Natural killer cell (primary cell): ENCODE results near the gene IKBKE. TPM values are rescaled to one million over a fixed set of nuclear protein-coding genes. Genes with fewer than 3 reads are reported as not detected.

ENCODE experiments used
- ATAC-seq, 3 donors: fragments of 150-1000 bp in 2 of 3; fragments of 200-7000 bp in 1 of 3; cut with Tn5 transposase; 1 replicate in 1 of 3; 2 replicates in 2 of 3; pipeline ENCODE4 v1.10.0; 2021; ENCODE audit warnings: mild to moderate bottlenecking in 2 of 3, moderate library complexity in 2 of 3
- DNase-seq, 2 donors: peaks; one replicate each; pipeline versions ENCODE4 v3.0.0 to v3.0.0-alpha.2; 2013 to 2021; ENCODE audit warnings: mixed read lengths in 1 of 2
- H3K27ac ChIP-seq: one replicate; pipeline ENCODE4 v1.5.1; 2013; ENCODE audit warnings: mild to moderate bottlenecking, low read length
- H3K27me3 ChIP-seq: one replicate; pipeline ENCODE4 v1.6.1; 2013; ENCODE audit warnings: low read length; ENCODE audit not compliant: control insufficient read depth, insufficient read depth
- H3K36me3 ChIP-seq: one replicate; pipeline ENCODE4 v1.6.1; 2013; ENCODE audit warnings: low read length; ENCODE audit not compliant: control insufficient read depth, insufficient read depth
- H3K4me1 ChIP-seq: one replicate; pipeline ENCODE4 v1.6.1; 2013; ENCODE audit warnings: low read length; ENCODE audit not compliant: control insufficient read depth, insufficient read depth
- H3K4me3 ChIP-seq: one replicate; pipeline ENCODE4 v1.5.1; 2013; ENCODE audit warnings: low read length
- H3K9me3 ChIP-seq: one replicate; pipeline ENCODE4 v1.6.1; 2013; ENCODE audit warnings: low read length; ENCODE audit not compliant: control insufficient read depth, insufficient read depth
- H3K27ac Mint-ChIP-seq, 2 donors: one replicate each; pipeline ENCODE4 v1.8.0; 2022; ENCODE audit warnings: mild to moderate bottlenecking in 2 of 2, mixed read lengths in 2 of 2, moderate library complexity in 1 of 2
- H3K27me3 Mint-ChIP-seq, 2 donors: one replicate each; pipeline ENCODE4 v1.8.0; 2022; ENCODE audit warnings: low read depth in 2 of 2, mixed read lengths in 2 of 2
- H3K36me3 Mint-ChIP-seq: one replicate; pipeline ENCODE4 v1.8.0; 2022; ENCODE audit warnings: mixed read lengths
- H3K4me1 Mint-ChIP-seq, 2 donors: one replicate each; pipeline ENCODE4 v1.8.0; 2022; ENCODE audit warnings: mixed read lengths in 2 of 2
- H3K4me3 Mint-ChIP-seq: one replicate; pipeline ENCODE4 v1.8.0; 2022; ENCODE audit warnings: mild to moderate bottlenecking, moderate library complexity, mixed read lengths
- H3K9me3 Mint-ChIP-seq, 2 donors: one replicate each; pipeline ENCODE4 v1.8.0; 2022; ENCODE audit warnings: mixed read lengths in 2 of 2
- WGBS: methylation state at CpG from one replicate; pipeline ENCODE4 v1.1.7; 2013; ENCODE audit warnings: missing lambda C conversion rate; ENCODE audit not compliant: insufficient coverage; 5-methylcytosine and 5-hydroxymethylcytosine counted together
- intact Hi-C: fragments of 100-400 bp; cut with micrococcal nuclease; formaldehyde crosslinking; loops from one replicate; pipeline ENCODE4 v1.14.2; 2022
- total RNA-seq, 4 donors: library from RNA; stranded (reverse); fragments of 120-200 nt in 1 of 4; gene quantifications; one replicate each; pipeline versions ENCODE4 v1.2.3 to v1.2.4, GENCODE V29; 2013 to 2022
- TF ChIP-seq, protein P1 (sequence below): fragments of 200-600 bp; IDR thresholded peaks from one replicate; pipeline ENCODE4 v1.8.0; 2022; ENCODE audit warnings: antibody characterized with exemption

Gene IKBKE
- total RNA-seq, result 10 to 100 TPM; 31.6 to 34.6 (median 32.2) TPM
- 27.7 TPM for total RNA-seq (2013)

DNA sequence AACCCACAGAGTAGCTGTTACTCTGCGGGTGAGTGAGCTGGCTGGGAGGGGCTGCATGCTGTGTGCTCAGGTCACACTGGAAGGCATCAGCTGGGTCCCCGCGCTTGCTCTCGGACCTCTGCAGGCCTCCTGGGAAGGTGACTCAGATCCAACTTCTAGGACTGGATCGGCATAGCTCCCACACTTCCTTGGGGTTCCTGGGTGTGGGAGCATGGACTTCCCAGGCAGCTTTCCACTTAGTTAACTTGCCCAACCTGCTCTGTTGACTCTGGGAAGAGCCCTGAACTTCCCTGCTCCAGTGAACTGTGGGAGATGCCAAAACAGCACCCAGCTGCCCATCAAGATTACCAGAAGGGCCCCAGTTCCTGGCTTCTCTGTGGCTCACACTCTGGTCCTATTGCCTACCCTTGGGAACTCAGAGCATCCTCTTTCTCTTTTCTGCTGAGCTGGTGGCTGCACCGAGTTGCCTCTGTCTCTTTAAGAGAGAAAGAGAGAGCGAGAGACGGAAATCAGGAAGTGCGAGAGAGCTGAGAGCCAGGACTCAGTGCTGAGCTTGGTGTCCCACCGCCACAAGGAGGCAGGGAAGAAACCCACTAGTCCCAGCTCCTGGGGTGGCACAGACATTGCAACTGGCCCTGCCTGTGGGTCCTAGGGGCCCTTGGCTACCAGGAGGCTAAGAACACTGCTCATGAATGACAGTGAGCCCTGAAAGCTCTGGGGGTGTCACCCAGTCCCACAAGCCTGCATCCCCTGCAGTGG, at the start of gene IKBKE:
Gene IKBKE, plus strand, starts transcription at position 544 of the 759 bp plus-strand sequence. CDS start 2,752 bp downstream, outside the sequence.
- H3K4me3 Mint-ChIP-seq, result peak within 1 kb of the TSS; percentile 95
- WGBS, result 32% methylated on average over 10 of the region's 10 CpGs

DNA sequence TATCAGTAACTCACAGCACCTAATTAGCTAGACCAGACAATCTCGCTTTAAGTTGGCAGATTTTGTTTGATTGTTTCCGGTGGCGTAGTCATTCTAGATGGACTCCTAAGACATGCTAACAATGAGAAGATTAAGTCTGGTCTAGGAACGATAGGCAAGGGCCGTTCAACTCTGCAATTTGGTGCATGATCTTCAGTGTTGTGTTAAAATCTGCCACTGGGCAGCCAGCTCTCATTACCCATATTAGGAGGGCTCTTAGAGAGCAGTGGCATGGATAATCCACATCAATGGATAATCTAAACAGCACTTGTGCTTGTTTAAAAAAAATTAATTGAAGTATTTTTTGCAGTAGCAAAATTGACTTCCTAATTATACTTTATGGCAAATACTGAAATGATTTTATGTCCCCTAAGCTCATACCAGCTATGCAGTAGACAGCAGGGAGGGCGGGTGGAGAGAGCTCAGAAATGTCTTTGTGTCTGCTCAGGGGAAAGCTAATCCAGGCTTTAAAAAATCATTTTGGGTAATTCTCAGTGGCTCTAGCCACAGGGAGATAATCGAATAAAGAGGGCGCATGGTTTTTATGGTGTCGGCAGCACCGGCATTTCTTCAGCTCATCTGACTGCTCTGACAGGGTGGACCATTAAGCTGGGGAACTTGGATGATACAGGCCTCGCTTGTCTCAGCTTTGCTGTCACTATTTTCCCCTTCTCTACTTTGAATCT, 48.5 kb upstream of the IKBKE start:
- H3K27me3 Mint-ChIP-seq, result no peaks in the 10 kb centered on the region
- intact Hi-C loops, result no loop called here
- WGBS, result 96% methylated on average over 11 of the region's 11 CpGs
- H3K4me1 Mint-ChIP-seq, result no peaks in the 10 kb centered on the region
- H3K4me3 ChIP-seq, result no peak overlapping the region
- H3K36me3 ChIP-seq, result peaks cover 16% of the 10 kb centered on the region
- no peak overlapping the region for H3K27ac Mint-ChIP-seq
- no peak overlapping the region for H3K4me3 Mint-ChIP-seq
- DNase-seq, result no peak
- H3K36me3 Mint-ChIP-seq, result peaks cover 6% of the 10 kb centered on the region
- ATAC-seq, result no peak
- no peaks in the 10 kb centered on the region for H3K4me1 ChIP-seq
- TF ChIP-seq, protein P1, sequence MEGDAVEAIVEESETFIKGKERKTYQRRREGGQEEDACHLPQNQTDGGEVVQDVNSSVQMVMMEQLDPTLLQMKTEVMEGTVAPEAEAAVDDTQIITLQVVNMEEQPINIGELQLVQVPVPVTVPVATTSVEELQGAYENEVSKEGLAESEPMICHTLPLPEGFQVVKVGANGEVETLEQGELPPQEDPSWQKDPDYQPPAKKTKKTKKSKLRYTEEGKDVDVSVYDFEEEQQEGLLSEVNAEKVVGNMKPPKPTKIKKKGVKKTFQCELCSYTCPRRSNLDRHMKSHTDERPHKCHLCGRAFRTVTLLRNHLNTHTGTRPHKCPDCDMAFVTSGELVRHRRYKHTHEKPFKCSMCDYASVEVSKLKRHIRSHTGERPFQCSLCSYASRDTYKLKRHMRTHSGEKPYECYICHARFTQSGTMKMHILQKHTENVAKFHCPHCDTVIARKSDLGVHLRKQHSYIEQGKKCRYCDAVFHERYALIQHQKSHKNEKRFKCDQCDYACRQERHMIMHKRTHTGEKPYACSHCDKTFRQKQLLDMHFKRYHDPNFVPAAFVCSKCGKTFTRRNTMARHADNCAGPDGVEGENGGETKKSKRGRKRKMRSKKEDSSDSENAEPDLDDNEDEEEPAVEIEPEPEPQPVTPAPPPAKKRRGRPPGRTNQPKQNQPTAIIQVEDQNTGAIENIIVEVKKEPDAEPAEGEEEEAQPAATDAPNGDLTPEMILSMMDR, result no peak
- H3K9me3 ChIP-seq, result no peaks in the 10 kb centered on the region
- H3K9me3 Mint-ChIP-seq, result no peaks in the 10 kb centered on the region
- no peak overlapping the region for H3K27ac ChIP-seq
- H3K27me3 ChIP-seq, result no peaks in the 10 kb centered on the region

More for the DNA sequence above, at the start of gene IKBKE:
- TF ChIP-seq, protein P1, result no peak
- Histone ChIP-seq H3K27me3 (no peaks in the 10 kb centered on the region), H3K9me3 (no peaks in the 10 kb centered on the region), H3K27ac (peak within 1 kb of the TSS; percentile 66), H3K4me1 (peaks cover 60% of the 10 kb centered on the region), H3K4me3 (peak within 1 kb of the TSS; percentile 82), H3K36me3 (peaks cover 4% of the 10 kb centered on the region)
- Mint-ChIP-seq H3K27me3 (peaks cover 6 to 8% of the 10 kb centered on the region in 2 donors), H3K9me3 (no peaks in the 10 kb centered on the region), H3K4me1 (peaks cover 32 to 49% of the 10 kb centered on the region in 2 donors), H3K27ac (peak within 1 kb of the TSS; percentile 80 to 91), H3K36me3 (no peaks in the 10 kb centered on the region)
- DNase-seq, result peak; percentile 25 to 75
- peak; percentile 67 to 75 (median 70) for ATAC-seq
- intact Hi-C loops, result no loop called here

DNA sequence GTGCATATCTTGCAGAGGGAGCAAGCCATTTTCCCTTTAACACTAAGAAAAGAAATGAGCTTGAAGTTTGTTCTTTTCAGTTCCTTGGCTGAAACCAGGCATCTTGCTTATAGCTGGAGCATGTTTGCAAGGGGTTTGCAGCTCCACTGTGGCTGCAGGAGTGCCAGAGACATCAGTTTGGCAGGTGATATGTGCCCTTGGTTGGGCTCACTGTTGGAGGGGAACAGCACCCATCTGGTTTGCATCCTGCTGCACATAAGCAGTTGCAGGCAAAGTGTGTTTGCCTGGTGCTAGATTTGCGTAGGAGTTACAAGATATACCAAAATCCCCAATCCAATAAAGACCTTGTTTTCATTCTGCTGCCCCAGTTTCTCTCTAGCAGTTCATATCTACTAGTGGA, 47.8 kb upstream of the IKBKE start:
- Histone ChIP-seq H3K9me3 (no peaks in the 10 kb centered on the region), H3K27me3 (no peaks in the 10 kb centered on the region), H3K4me3 (no peak overlapping the region), H3K4me1 (no peaks in the 10 kb centered on the region), H3K27ac (no peak overlapping the region), H3K36me3 (peaks cover 18% of the 10 kb centered on the region)
- Mint-ChIP-seq H3K9me3 (no peaks in the 10 kb centered on the region), H3K27ac (no peak overlapping the region), H3K4me3 (no peak overlapping the region), H3K36me3 (peaks cover 6% of the 10 kb centered on the region), H3K27me3 (no peaks in the 10 kb centered on the region), H3K4me1 (no peaks in the 10 kb centered on the region)
- intact Hi-C loops, result no loop called here
- ATAC-seq (no peak), DNase-seq (no peak)
- TF ChIP-seq, protein P1, result no peak
- WGBS, result 100% methylated on average over 1 of the region's 1 CpG
